ENCODE measurements around the gene AGBL5. TPM values are rescaled to one million over a fixed set of nuclear protein-coding genes. Genes with fewer than 3 reads are reported as not detected.

The AGBL5 gene
- total and polyA plus RNA-seq, 9 of the 15 experiments (the other 6 are each of a cell fraction or from before 2014, with no cell fraction given): 3.3 to 52.7 (median 26.2) TPM

DNA sequence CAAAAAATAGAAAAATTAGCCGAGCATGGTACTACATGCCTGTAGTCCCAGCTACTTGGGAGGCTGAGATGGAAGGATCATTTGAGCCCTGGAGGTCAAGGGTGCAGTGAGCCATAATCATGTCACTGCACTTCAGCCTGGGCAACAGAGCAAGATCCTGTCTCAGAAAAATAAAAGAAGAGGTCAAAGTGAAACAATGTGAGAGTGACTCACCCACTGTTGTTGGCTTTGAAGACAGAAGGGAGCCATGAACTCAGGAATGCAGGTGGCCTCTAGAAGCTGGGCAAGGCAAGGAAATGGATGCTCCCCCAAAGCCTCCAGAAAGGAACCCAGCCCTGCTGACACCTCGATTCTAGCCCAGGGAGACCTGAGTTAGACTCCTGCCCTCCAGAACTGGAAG, 22.4 kb upstream of the AGBL5 start:
- no peak overlapping the region for H3K9ac ChIP-seq (ENCODE audit: insufficient read depth in 1 of 2, low read depth in 2 of 2, low read length in 2 of 2)
- peaks cover 31% of the 10 kb centered on the region for H3K79me2 ChIP-seq (ENCODE audit: control insufficient read depth, insufficient read depth, low read length)
- no peak for ATAC-seq
- H3K27ac ChIP-seq (ENCODE audit: extremely low read depth, low read depth, low read length): no peak overlapping the region
- CTCF ChIA-PET (ENCODE audit: low intra/inter-chr PET ratio): no interaction called here
- intact Hi-C loops (cut with micrococcal nuclease) (no loop called here), in situ Hi-C loops (cut with MboI) (no loop called here)
- 80% methylated on average over 2 of the region's 2 CpGs for WGBS (ENCODE audit: insufficient coverage, low coverage, missing lambda C conversion rate)
- no peaks in the 10 kb centered on the region for H3K27me3 ChIP-seq (ENCODE audit: control insufficient read depth in 2 of 2, insufficient read depth in 2 of 2, low read length in 2 of 2)
- POLR2A ChIA-PET: interaction anchor here (0.6 to 3.5 kb wide), 4 partner anchors 10 to 66 kb away, joined by 3 to 18 read pairs (median 4); no protein-coding TSS in a partner anchor
- H4K20me1 ChIP-seq (replicated peaks; ENCODE audit: control insufficient read depth, insufficient read depth, low read length): 0 out of 2 replicates have a peak, but pooled peaks cover 2% of the 10 kb centered on the region
- H3K4me2 ChIP-seq (ENCODE audit: insufficient read depth, low read length): no peak overlapping the region
- DNase-seq (ENCODE audit: extremely low read depth in 1 of 4, low spot score in 3 of 4): no peak
- no peak overlapping the region for H3K4me3 ChIP-seq
- no peaks in the 10 kb centered on the region for H3K9me1 ChIP-seq (ENCODE audit: control insufficient read depth, insufficient read depth, low read length)
- H2AFZ ChIP-seq (ENCODE audit: low read depth, low read length): no peak overlapping the region
- no peak for FAIRE-seq
- H3K4me1 ChIP-seq (replicated peaks in 1 of 2; ENCODE audit: control insufficient read depth in 2 of 2, insufficient read depth in 2 of 2, low read length in 2 of 2): peaks cover 15 to 42% of the 10 kb centered on the region in 2 experiments
- H3K9me3 ChIP-seq (replicated peaks; ENCODE audit: control insufficient read depth, insufficient read depth, low read depth, low read length): no peaks in the 10 kb centered on the region
- peaks cover 66% of the 10 kb centered on the region; the same call in 2 of the 3 replicates for H3K36me3 ChIP-seq (ENCODE audit: control insufficient read depth, insufficient read depth, low read length)
- BruUV-seq (replicated peaks): no TSS peak
- TF ChIP-seq YBX1 (IDR thresholded peaks at IDR 0.05): no peak
- no peak for TF ChIP-seq PCBP1 (IDR thresholded peaks at IDR 0.05; ENCODE audit: low read depth, low read length, poor library complexity, severe bottlenecking)
- no peak for TF ChIP-seq SIN3B (IDR thresholded peaks at IDR 0.05; ENCODE audit: low read depth)
- no peak for TF ChIP-seq NFE2 (IDR thresholded peaks at IDR 0.05; ENCODE audit: low read depth)
- TF ChIP-seq, protein P1, sequence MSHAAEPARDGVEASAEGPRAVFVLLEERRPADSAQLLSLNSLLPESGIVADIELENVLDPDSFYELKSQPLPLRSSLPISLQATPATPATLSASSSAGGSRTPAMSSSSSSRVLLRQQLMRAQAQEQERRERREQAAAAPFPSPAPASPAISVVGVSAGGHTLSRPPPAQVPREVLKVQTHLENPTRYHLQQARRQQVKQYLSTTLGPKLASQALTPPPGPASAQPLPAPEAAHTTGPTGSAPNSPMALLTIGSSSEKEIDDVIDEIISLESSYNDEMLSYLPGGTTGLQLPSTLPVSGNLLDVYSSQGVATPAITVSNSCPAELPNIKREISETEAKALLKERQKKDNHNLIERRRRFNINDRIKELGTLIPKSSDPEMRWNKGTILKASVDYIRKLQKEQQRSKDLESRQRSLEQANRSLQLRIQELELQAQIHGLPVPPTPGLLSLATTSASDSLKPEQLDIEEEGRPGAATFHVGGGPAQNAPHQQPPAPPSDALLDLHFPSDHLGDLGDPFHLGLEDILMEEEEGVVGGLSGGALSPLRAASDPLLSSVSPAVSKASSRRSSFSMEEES (CRISPR knock-in tag; IDR thresholded peaks at IDR 0.05): no peak
- TF ChIP-seq, protein P2, sequence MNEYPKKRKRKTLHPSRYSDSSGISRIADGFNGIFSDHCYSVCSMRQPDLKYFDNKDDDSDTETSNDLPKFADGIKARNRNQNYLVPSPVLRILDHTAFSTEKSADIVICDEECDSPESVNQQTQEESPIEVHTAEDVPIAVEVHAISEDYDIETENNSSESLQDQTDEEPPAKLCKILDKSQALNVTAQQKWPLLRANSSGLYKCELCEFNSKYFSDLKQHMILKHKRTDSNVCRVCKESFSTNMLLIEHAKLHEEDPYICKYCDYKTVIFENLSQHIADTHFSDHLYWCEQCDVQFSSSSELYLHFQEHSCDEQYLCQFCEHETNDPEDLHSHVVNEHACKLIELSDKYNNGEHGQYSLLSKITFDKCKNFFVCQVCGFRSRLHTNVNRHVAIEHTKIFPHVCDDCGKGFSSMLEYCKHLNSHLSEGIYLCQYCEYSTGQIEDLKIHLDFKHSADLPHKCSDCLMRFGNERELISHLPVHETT (CRISPR knock-in tag; conservative IDR thresholded peaks at IDR 0.05 in 1 of 2, IDR thresholded peaks at IDR 0.05 in 1 of 2): no peak
- TF ChIP-seq NRF1 (conservative IDR thresholded peaks at IDR 0.05 in 1 of 2, IDR thresholded peaks at IDR 0.05 in 1 of 2): no peak
- TF ChIP-seq, protein P3, sequence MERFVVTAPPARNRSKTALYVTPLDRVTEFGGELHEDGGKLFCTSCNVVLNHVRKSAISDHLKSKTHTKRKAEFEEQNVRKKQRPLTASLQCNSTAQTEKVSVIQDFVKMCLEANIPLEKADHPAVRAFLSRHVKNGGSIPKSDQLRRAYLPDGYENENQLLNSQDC (CRISPR knock-in tag; IDR thresholded peaks at IDR 0.05): no peak
- no peak for TF ChIP-seq TBP (optimal IDR thresholded peaks at IDR 0.05; ENCODE audit: low read depth, low read length)
- TF ChIP-seq SRSF9 (IDR thresholded peaks at IDR 0.05; ENCODE audit: borderline replicate concordance, low read depth, low read length): no peak
- no peak for TF ChIP-seq ZNF583 (CRISPR knock-in tag; IDR thresholded peaks at IDR 0.05)
- TF ChIP-seq, protein P4, sequence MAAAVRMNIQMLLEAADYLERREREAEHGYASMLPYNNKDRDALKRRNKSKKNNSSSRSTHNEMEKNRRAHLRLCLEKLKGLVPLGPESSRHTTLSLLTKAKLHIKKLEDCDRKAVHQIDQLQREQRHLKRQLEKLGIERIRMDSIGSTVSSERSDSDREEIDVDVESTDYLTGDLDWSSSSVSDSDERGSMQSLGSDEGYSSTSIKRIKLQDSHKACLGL (CRISPR knock-in tag; IDR thresholded peaks at IDR 0.05; ENCODE audit: borderline replicate concordance, poor library complexity, severe bottlenecking): no peak
- TF ChIP-seq, protein P5, sequence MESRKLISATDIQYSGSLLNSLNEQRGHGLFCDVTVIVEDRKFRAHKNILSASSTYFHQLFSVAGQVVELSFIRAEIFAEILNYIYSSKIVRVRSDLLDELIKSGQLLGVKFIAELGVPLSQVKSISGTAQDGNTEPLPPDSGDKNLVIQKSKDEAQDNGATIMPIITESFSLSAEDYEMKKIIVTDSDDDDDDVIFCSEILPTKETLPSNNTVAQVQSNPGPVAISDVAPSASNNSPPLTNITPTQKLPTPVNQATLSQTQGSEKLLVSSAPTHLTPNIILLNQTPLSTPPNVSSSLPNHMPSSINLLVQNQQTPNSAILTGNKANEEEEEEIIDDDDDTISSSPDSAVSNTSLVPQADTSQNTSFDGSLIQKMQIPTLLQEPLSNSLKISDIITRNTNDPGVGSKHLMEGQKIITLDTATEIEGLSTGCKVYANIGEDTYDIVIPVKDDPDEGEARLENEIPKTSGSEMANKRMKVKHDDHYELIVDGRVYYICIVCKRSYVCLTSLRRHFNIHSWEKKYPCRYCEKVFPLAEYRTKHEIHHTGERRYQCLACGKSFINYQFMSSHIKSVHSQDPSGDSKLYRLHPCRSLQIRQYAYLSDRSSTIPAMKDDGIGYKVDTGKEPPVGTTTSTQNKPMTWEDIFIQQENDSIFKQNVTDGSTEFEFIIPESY (CRISPR knock-in tag; IDR thresholded peaks at IDR 0.05): no peak
- no peak for TF ChIP-seq MEIS2 (IDR thresholded peaks at IDR 0.05; ENCODE audit: partially characterized antibody)
- TF ChIP-seq TGIF2 (CRISPR knock-in tag; IDR thresholded peaks at IDR 0.05): no peak
